ENCODE results near the gene KIAA1328. TPM values are rescaled to one million over a fixed set of nuclear protein-coding genes. Genes with fewer than 3 reads are reported as not detected.

Gene KIAA1328
- total RNA-seq, 1 donor from 2014 or later, result 17.8 TPM

DNA sequence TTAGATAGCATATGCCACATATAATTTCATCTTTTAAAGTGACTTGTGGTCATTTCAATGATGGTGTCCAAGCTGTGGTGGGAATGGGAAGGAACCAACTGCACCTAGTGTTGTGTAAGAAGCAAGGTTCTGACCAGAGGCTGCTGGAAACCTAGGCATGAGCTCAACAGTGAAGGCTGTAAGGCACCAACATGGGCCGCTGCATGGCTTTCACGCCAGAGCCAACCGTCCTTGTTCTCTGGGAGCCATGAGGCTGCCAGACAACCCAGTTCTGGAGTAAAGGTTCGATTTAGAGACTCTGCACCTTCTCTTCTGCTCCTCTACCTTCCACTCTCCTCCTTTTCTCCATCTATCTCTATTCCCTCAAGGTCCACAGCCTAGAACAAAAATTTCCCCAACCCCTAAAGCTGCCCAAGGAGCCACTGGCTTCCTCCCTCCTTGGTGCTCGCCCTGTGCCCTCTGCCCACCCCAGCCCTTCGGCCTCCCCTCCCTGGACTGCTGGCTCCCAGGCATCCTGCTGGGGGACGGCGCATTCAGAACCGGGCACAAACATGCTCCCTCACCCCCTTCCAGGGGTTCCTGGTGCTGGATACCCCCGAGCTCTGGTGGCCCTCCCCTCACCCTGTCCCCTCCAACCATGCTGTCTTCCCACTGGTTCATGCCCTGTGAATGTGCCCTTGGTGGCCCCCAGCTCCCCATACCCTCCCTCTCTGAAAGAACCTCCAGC is 431.6 kb downstream of the KIAA1328 start:
- no peak overlapping the region for H3K4me3 ChIP-seq
- ATAC-seq (no peak), DNase-seq (no peak)
- peaks cover 14% of the 10 kb centered on the region for H3K27me3 ChIP-seq (ENCODE audit: low read depth)
- TF ChIP-seq, protein P1, sequence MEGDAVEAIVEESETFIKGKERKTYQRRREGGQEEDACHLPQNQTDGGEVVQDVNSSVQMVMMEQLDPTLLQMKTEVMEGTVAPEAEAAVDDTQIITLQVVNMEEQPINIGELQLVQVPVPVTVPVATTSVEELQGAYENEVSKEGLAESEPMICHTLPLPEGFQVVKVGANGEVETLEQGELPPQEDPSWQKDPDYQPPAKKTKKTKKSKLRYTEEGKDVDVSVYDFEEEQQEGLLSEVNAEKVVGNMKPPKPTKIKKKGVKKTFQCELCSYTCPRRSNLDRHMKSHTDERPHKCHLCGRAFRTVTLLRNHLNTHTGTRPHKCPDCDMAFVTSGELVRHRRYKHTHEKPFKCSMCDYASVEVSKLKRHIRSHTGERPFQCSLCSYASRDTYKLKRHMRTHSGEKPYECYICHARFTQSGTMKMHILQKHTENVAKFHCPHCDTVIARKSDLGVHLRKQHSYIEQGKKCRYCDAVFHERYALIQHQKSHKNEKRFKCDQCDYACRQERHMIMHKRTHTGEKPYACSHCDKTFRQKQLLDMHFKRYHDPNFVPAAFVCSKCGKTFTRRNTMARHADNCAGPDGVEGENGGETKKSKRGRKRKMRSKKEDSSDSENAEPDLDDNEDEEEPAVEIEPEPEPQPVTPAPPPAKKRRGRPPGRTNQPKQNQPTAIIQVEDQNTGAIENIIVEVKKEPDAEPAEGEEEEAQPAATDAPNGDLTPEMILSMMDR (IDR thresholded peaks at IDR 0.05), result no peak
- H3K27ac ChIP-seq, result no peak overlapping the region
- no peaks in the 10 kb centered on the region for H3K9me3 ChIP-seq
- no peaks in the 10 kb centered on the region for H3K36me3 ChIP-seq
- intact Hi-C loops (cut with DNase I), result no loop called here
- no peaks in the 10 kb centered on the region for H3K4me1 ChIP-seq

DNA sequence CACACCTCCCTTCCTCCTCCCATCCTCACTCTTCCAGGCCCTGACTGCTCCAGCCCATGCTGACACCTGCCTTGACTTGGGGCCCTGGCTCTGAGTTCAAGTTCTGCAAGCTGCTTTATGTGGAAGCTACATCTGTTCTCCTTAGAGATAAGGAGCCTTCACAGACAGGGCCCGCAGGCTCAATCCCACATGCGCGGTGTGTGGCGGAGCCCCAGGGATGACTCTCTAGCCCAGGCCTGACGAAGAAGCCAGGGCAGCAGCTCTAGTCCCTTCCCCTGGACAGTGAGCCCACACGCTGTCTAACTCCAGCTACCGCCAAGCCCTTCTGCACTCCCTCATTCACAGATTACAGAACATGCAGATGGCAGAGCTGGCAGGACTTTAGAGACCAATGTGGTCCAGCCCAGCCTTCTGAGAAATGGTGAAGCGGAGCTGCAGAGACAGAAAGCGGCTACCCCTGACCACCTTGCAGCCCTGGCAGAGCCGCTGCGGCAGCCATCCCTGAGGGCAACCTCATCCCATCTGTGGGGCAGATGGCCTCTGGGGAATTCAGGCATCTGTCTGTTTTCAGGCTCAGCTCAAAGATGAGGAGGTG is 432.4 kb downstream of the KIAA1328 start:
- Histone ChIP-seq H3K4me1 (no peaks in the 10 kb centered on the region), H3K27me3 (ENCODE audit: low read depth) (peaks cover 7% of the 10 kb centered on the region), H3K4me3 (no peak overlapping the region), H3K27ac (no peak overlapping the region), H3K9me3 (no peaks in the 10 kb centered on the region), H3K36me3 (no peaks in the 10 kb centered on the region)
- ATAC-seq (no peak), DNase-seq (no peak)
- TF ChIP-seq, protein P1 (IDR thresholded peaks at IDR 0.05), result no peak
- intact Hi-C loops (cut with DNase I), result no loop called here

DNA sequence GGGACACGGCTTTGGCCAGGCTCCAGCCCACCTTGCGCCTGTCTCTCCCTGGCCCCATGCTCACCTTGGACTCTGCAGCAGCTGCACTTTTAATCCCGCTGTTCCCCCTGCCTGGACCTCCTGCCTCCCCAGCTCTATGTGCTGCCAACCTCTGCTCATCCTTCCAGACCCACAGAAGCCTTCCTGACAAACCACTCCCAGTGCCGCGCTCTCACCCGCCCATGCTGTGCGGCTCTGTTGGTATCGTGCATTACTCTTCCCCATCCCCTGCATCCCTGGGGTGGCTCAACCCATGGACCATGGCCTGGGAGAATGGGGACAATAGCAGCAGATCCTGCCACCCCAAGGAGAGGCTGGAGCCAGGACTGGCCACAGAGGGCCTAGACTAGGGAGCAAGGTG is 433.1 kb downstream of the KIAA1328 start:
- peak; percentile 7 for DNase-seq
- TF ChIP-seq, protein P1 (IDR thresholded peaks at IDR 0.05), result no peak
- intact Hi-C loops (cut with DNase I), result no loop called here
- Histone ChIP-seq H3K27me3 (ENCODE audit: low read depth) (peaks cover 7% of the 10 kb centered on the region), H3K4me1 (no peaks in the 10 kb centered on the region), H3K9me3 (no peaks in the 10 kb centered on the region), H3K27ac (no peak overlapping the region), H3K4me3 (no peak overlapping the region), H3K36me3 (no peaks in the 10 kb centered on the region)
- no peak for ATAC-seq

DNA sequence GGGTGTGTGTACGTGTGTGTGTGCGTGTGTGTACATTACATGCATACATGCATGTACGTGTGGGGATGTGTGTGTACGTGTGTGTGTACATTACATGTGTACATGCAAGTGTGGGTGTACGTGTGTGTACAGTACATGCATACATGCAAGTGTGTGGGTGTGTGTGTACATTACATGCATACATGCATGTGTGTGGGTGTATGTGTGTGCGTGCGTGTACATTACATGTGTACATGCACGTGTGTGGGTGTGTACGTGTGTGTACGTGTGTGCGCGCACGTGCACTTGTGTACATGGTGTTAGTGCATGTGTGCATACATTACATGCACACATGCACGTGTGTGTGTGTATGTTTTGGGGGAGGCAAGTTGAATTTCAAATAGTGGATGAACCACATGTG is 436.0 kb downstream of the KIAA1328 start:
- TF ChIP-seq, protein P1 (IDR thresholded peaks at IDR 0.05), result no peak
- Histone ChIP-seq H3K4me3 (no peak overlapping the region), H3K27me3 (ENCODE audit: low read depth) (no peaks in the 10 kb centered on the region), H3K27ac (no peak overlapping the region), H3K9me3 (no peaks in the 10 kb centered on the region), H3K36me3 (no peaks in the 10 kb centered on the region), H3K4me1 (no peaks in the 10 kb centered on the region)
- intact Hi-C loops (cut with DNase I), result no loop called here
- DNase-seq (no peak), ATAC-seq (no peak)

DNA sequence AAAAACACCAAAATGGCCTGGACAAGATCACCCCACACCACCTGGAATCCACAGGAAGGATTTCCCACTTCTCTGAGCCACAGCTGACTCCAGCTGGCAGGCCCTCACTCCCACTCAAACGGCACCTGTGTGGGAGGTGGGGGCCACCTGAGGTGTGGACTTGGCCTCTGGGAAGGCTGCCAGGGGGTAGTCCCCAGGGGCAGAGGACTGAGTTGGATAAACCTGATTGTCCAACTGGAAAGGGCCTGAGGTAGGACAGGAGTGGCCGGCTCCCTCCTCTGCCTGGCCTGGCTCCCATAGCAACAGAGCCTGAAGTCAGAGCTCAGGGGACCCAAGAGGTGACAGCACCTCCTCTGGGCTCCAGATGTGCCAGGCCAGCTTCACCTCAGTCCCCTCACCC is 436.5 kb downstream of the KIAA1328 start:
- H3K9me3 ChIP-seq, result no peaks in the 10 kb centered on the region
- intact Hi-C loops (cut with DNase I), result no loop called here
- no peak overlapping the region for H3K4me3 ChIP-seq
- no peak overlapping the region for H3K27ac ChIP-seq
- DNase-seq (no peak), ATAC-seq (no peak)
- no peaks in the 10 kb centered on the region for H3K36me3 ChIP-seq
- TF ChIP-seq, protein P1 (IDR thresholded peaks at IDR 0.05), result no peak
- no peaks in the 10 kb centered on the region for H3K27me3 ChIP-seq (ENCODE audit: low read depth)
- H3K4me1 ChIP-seq, result no peaks in the 10 kb centered on the region
